ENCODE results near the gene TEAD1. TPM values are rescaled to one million over a fixed set of nuclear protein-coding genes. Genes with fewer than 3 reads are reported as not detected.

TEAD1 gene
- total and polyA plus RNA-seq, 9 of the 15 experiments (the other 6 are each of a cell fraction or from before 2014, with no cell fraction given) = 1.7 to 17.7 (median 10.8) TPM

DNA sequence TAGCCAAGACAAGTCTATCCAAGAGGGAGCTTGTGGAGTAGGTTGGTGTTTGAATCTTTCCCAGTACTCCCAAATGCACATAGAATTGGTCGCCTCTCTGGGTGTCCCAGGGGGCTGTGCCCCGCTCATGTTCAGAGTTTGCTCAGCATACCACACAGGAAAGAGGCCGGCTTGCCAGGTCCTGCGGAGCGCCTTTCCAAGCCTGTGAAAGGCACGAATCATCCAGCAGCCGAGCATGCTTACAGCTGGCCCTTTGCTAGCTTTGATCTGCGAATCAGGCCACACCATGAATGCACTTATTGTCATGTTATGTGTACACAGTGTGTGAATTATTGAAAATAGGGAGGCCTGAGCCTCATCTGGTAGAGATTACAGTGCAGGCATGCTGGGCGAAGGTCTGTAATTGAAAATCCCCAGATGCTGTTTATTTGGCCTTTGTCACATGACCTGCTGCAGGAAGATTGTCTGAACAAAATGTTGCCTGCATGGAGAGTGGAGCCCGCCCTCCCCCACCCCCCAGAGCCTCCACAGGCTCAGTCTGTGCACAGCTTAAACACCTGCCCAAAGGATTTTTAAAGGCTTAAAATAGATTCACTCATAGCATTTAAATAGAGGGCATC, 171.6 kb downstream of the TEAD1 start (continued):
- TF ChIP-seq, protein P1, sequence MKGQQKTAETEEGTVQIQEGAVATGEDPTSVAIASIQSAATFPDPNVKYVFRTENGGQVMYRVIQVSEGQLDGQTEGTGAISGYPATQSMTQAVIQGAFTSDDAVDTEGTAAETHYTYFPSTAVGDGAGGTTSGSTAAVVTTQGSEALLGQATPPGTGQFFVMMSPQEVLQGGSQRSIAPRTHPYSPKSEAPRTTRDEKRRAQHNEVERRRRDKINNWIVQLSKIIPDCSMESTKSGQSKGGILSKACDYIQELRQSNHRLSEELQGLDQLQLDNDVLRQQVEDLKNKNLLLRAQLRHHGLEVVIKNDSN (CRISPR knock-in tag; IDR thresholded peaks at IDR 0.05) = no peak; the same call in 1 of the 2 replicates
- TF ChIP-seq TRIM28 (IDR thresholded peaks at IDR 0.05) (no peak), MEIS2 (IDR thresholded peaks at IDR 0.05; ENCODE audit: partially characterized antibody) (peak; percentile 79), NELFE (IDR thresholded peaks at IDR 0.05; ENCODE audit: insufficient read depth, insufficient read length) (no peak), SMARCA4 (IDR thresholded peaks at IDR 0.05) (no peak), CBX3 (IDR thresholded peaks at IDR 0.05; ENCODE audit: borderline replicate concordance in 1 of 2, low read length in 2 of 2) (0 out of 3 replicates have a peak, but pooled peaks of 1 of the 2 experiments have one; percentile 10), SOX6 (IDR thresholded peaks at IDR 0.05) (peak; percentile 47; the same call in 1 of the 2 replicates), FOXA1 (IDR thresholded peaks at IDR 0.05; ENCODE audit: borderline replicate concordance) (no peak), KDM5B (IDR thresholded peaks at IDR 0.05; ENCODE audit: insufficient replicate concordance, low read depth, low read length) (no peak), RFX1 (IDR thresholded peaks at IDR 0.05) (no peak), ZFP1 (CRISPR knock-in tag; IDR thresholded peaks at IDR 0.05) (no peak), NRF1 (conservative IDR thresholded peaks at IDR 0.05 in 1 of 2, IDR thresholded peaks at IDR 0.05 in 1 of 2) (peak in 1 of 2 experiments; percentile 25; a peak in 2 of 4 replicates), NFRKB (IDR thresholded peaks at IDR 0.05; ENCODE audit: low read depth) (0 out of 2 replicates have a peak, but pooled peaks have one; percentile 40), ZNF695 (CRISPR knock-in tag; IDR thresholded peaks at IDR 0.05) (no peak), TAL1 (IDR thresholded peaks at IDR 0.05) (peak; percentile 56), ZNF165 (CRISPR knock-in tag; IDR thresholded peaks at IDR 0.05; ENCODE audit: borderline replicate concordance) (no peak)
- TF ChIP-seq, protein P2, sequence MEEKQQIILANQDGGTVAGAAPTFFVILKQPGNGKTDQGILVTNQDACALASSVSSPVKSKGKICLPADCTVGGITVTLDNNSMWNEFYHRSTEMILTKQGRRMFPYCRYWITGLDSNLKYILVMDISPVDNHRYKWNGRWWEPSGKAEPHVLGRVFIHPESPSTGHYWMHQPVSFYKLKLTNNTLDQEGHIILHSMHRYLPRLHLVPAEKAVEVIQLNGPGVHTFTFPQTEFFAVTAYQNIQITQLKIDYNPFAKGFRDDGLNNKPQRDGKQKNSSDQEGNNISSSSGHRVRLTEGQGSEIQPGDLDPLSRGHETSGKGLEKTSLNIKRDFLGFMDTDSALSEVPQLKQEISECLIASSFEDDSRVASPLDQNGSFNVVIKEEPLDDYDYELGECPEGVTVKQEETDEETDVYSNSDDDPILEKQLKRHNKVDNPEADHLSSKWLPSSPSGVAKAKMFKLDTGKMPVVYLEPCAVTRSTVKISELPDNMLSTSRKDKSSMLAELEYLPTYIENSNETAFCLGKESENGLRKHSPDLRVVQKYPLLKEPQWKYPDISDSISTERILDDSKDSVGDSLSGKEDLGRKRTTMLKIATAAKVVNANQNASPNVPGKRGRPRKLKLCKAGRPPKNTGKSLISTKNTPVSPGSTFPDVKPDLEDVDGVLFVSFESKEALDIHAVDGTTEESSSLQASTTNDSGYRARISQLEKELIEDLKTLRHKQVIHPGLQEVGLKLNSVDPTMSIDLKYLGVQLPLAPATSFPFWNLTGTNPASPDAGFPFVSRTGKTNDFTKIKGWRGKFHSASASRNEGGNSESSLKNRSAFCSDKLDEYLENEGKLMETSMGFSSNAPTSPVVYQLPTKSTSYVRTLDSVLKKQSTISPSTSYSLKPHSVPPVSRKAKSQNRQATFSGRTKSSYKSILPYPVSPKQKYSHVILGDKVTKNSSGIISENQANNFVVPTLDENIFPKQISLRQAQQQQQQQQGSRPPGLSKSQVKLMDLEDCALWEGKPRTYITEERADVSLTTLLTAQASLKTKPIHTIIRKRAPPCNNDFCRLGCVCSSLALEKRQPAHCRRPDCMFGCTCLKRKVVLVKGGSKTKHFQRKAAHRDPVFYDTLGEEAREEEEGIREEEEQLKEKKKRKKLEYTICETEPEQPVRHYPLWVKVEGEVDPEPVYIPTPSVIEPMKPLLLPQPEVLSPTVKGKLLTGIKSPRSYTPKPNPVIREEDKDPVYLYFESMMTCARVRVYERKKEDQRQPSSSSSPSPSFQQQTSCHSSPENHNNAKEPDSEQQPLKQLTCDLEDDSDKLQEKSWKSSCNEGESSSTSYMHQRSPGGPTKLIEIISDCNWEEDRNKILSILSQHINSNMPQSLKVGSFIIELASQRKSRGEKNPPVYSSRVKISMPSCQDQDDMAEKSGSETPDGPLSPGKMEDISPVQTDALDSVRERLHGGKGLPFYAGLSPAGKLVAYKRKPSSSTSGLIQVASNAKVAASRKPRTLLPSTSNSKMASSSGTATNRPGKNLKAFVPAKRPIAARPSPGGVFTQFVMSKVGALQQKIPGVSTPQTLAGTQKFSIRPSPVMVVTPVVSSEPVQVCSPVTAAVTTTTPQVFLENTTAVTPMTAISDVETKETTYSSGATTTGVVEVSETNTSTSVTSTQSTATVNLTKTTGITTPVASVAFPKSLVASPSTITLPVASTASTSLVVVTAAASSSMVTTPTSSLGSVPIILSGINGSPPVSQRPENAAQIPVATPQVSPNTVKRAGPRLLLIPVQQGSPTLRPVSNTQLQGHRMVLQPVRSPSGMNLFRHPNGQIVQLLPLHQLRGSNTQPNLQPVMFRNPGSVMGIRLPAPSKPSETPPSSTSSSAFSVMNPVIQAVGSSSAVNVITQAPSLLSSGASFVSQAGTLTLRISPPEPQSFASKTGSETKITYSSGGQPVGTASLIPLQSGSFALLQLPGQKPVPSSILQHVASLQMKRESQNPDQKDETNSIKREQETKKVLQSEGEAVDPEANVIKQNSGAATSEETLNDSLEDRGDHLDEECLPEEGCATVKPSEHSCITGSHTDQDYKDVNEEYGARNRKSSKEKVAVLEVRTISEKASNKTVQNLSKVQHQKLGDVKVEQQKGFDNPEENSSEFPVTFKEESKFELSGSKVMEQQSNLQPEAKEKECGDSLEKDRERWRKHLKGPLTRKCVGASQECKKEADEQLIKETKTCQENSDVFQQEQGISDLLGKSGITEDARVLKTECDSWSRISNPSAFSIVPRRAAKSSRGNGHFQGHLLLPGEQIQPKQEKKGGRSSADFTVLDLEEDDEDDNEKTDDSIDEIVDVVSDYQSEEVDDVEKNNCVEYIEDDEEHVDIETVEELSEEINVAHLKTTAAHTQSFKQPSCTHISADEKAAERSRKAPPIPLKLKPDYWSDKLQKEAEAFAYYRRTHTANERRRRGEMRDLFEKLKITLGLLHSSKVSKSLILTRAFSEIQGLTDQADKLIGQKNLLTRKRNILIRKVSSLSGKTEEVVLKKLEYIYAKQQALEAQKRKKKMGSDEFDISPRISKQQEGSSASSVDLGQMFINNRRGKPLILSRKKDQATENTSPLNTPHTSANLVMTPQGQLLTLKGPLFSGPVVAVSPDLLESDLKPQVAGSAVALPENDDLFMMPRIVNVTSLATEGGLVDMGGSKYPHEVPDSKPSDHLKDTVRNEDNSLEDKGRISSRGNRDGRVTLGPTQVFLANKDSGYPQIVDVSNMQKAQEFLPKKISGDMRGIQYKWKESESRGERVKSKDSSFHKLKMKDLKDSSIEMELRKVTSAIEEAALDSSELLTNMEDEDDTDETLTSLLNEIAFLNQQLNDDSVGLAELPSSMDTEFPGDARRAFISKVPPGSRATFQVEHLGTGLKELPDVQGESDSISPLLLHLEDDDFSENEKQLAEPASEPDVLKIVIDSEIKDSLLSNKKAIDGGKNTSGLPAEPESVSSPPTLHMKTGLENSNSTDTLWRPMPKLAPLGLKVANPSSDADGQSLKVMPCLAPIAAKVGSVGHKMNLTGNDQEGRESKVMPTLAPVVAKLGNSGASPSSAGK (IDR thresholded peaks at IDR 0.05) = peak; percentile 65
- TF ChIP-seq, protein P3, sequence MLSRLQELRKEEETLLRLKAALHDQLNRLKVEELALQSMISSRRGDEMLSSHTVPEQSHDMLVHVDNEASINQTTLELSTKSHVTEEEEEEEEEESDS (CRISPR knock-in tag; IDR thresholded peaks at IDR 0.05) = no peak
